ENCODE results near the gene TRAF7. TPM values are rescaled to one million over a fixed set of nuclear protein-coding genes. Genes with fewer than 3 reads are reported as not detected.
"Not testable (repeated sequence)": the region's sequence is repeated elsewhere in the genome, so short reads cannot be mapped to it uniquely, and the experiment has no call there.

TRAF7 gene
- total and polyA plus RNA-seq, 2 of the 8 experiments (the other 6 are each of a cell fraction or from before 2014, with no cell fraction given), result 96.8 to 148 TPM

- DNase-seq (ENCODE audit: low read depth in 1 of 2, low spot score in 2 of 2); H2BK12ac ChIP-seq (ENCODE audit: low read depth, low read length); H3K9me3 ChIP-seq (ENCODE audit: insufficient read depth in 2 of 2, low read depth in 1 of 2, low read length in 1 of 2); H2BK20ac ChIP-seq (ENCODE audit: low read length); H3K79me1 ChIP-seq (ENCODE audit: low read depth, low read length); H2AFZ ChIP-seq (ENCODE audit: low read length); H3K23ac ChIP-seq (ENCODE audit: insufficient read length); H2BK5ac ChIP-seq (ENCODE audit: low read depth, low read length); H3K4me3 ChIP-seq (ENCODE audit: extremely low read depth in 1 of 4, insufficient read depth in 2 of 4, low read depth in 3 of 4, low read length in 4 of 4); H3K36me3 ChIP-seq (ENCODE audit: control insufficient read depth in 2 of 4, insufficient read depth in 4 of 4, low read length in 3 of 4); H3K56ac ChIP-seq (replicated peaks; ENCODE audit: insufficient read length, low read depth, low read length); H4K8ac ChIP-seq (ENCODE audit: extremely low read depth, insufficient read depth, low read length); H4K20me1 ChIP-seq (replicated peaks in 1 of 2; ENCODE audit: control insufficient read depth in 1 of 2, insufficient read depth in 2 of 2, low read length in 2 of 2); H3K4ac ChIP-seq (replicated peaks; ENCODE audit: insufficient read length, low read depth, low read length); H2BK120ac ChIP-seq (replicated peaks; ENCODE audit: low read depth, low read length); H3K18ac ChIP-seq (ENCODE audit: extremely low read depth, low read length); H4K5ac ChIP-seq (ENCODE audit: insufficient read length, low read depth, low read length); H2AK5ac ChIP-seq (ENCODE audit: low read depth, low read length); H3K27ac ChIP-seq (ENCODE audit: low read depth, low read length); H3K4me2 ChIP-seq (ENCODE audit: insufficient read depth in 1 of 2, low read depth in 2 of 2, low read length in 2 of 2); H3K27me3 ChIP-seq (replicated peaks in 1 of 4; ENCODE audit: control insufficient read depth in 3 of 4, extremely low read depth in 1 of 4, insufficient read depth in 3 of 4, low read length in 3 of 4); FAIRE-seq; H2BK15ac ChIP-seq (ENCODE audit: low read length); H3K23me2 ChIP-seq (ENCODE audit: low read depth, low read length); H3K9ac ChIP-seq (replicated peaks in 1 of 4; ENCODE audit: extremely low read depth in 1 of 4, low read depth in 3 of 4, low read length in 3 of 4); H4K91ac ChIP-seq (replicated peaks; ENCODE audit: insufficient read length, low read length); H3K14ac ChIP-seq (ENCODE audit: insufficient read length): not testable (repeated sequence)
- CTCF ChIA-PET (ENCODE audit: partially characterized antibody), result interaction anchor here (0.5 to 0.7 kb wide), 2 partner anchors 17 to 715 kb away, joined by 3 read pairs; no protein-coding TSS in a partner anchor
- Histone ChIP-seq H3K79me2 (ENCODE audit: control insufficient read depth in 1 of 2, insufficient read depth in 2 of 2, low read length in 2 of 2) (peaks cover 0 to 26% of the 10 kb centered on the region in 2 experiments; a peak in 3 of 4 replicates), H3K4me1 (replicated peaks in 1 of 4; ENCODE audit: control insufficient read depth in 3 of 4, insufficient read depth in 4 of 4, low read length in 3 of 4) (peaks cover 0 to 23% (median 14%) of the 10 kb centered on the region in 4 experiments; a peak in 6 of 7 replicates)
- POLR2A ChIA-PET (ENCODE audit: partially characterized antibody), result interaction anchor here (1.4 to 2.4 kb wide), 2 partner anchors 30 to 32 kb away, joined by 3 to 7 read pairs; partner anchors contain the start of gene TRAF7
- 81% methylated on average over 7 of the region's 26 CpGs; no CpG with 5 or more reads in 1 of the 2 experiments for WGBS, 2 experiments (ENCODE audit: extremely low coverage in 1 of 2, insufficient coverage in 1 of 2, insufficient read length in 1 of 2, insufficient replicate concordance in 2 of 2, low coverage in 1 of 2, low lambda C conversion rate in 2 of 2, missing lambda C conversion rate in 1 of 2)
Measured at GRCh38 chr16:2122934-2123683, 32.5 kb upstream of the TRAF7 start.
